UCSD-AML1 (cell line): Measurements from ENCODE around the gene ACVR1B.

Experiments used
- DNase-seq: peaks from one replicate; lab custom pipeline; 2025; ENCODE audit not compliant: unreplicated experiment; lab: John Stamatoyannopoulos, UW

The ACVR1B gene

DNA sequence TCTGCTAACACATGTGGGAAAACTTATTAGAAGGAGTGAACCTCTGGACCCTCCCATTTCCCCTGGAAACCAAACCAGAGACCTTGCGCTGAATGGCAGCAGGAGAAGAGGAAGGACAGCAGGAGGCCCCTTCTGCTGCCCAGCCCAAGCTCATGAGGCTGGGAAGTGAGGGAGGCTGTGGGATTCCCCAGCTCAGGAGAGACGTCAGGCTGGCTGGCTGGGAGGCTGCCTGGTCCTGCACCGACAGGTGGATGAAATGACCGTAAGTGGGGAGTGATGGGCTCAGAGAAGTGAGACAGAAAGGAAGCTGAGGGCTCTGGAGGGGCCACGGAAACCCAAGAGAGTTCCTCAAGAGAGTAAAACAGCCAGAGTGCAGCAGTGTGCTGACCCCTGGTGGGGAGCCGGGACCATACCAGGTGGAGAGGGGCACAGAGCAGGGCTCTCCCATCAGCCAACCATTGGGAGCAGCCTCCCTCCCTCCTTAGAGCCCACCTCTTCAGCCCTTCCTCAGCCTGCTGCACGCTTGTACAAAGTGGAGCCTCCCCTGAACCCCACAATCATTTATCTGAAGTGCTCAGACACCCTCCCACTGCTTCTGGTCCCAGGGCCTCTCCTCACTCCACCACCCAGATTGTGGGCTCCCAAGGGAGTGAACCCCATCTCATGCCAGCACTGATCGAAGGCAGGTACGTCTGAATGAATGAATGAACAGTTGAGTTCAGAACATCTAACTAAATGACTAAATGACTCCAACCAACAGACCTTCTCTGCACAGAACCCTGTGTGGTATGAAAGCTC lies 69.2 kb downstream of the ACVR1B start:
- peak; percentile 80 for DNase-seq

DNA sequence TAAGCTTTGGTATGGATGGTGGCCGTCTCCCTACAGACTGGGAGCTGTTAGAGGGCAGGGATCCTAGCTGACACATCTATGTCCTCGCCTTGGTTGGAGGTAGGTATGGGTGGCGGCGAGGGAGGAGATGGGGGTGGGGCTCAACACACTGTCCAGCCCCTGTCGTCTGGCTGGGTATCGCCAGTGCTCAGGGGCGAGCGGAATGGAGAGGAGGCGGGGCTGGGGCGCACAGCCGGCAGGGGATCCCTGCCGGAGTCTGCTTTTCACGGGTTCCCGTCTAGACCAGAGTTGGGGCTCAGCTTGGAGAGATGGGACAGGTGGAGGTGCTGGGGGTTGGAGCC lies 71.3 kb downstream of the ACVR1B start:
- DNase-seq: peak; percentile 74

DNA sequence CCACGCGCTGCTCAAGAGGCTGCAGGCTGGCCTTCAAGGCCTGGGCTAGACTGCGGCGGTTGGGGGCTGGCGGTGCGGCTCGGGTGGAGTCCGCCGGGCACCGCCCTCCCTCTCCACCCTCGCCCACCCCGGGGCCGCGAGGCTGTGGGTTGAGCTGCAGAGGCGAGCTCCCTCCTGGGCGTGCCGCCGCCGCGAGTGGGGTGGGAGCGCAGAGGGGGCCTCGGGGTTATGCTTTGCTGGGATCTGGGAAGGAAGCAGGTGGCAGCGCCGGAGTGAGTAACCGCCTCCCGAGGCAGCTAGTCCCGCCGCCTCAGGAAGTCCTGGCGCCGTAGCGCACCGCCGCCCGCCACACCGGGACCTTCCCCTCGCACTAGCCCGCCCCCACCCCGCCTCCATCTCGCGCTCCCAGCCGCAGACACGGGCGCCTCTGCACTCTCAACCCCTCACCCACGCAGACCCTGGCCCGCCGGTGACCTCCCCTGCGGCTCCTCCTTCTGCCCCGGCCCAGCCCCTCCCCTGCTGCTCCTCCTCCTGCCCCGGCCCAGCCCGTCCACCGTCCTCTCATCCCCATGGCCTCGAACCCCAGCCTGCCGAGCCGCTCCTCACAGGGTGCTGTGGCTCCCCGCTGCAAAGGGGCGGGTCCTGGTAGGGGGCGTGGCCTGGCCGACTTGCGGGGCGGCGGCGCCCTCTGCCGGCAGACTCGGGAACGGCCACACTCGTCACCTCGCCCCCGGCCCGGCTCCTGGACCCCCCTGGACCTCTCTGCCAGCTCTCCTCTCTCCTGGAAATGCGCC lies 71.9 kb downstream of the ACVR1B start:
- peak; percentile 92 for DNase-seq

DNA sequence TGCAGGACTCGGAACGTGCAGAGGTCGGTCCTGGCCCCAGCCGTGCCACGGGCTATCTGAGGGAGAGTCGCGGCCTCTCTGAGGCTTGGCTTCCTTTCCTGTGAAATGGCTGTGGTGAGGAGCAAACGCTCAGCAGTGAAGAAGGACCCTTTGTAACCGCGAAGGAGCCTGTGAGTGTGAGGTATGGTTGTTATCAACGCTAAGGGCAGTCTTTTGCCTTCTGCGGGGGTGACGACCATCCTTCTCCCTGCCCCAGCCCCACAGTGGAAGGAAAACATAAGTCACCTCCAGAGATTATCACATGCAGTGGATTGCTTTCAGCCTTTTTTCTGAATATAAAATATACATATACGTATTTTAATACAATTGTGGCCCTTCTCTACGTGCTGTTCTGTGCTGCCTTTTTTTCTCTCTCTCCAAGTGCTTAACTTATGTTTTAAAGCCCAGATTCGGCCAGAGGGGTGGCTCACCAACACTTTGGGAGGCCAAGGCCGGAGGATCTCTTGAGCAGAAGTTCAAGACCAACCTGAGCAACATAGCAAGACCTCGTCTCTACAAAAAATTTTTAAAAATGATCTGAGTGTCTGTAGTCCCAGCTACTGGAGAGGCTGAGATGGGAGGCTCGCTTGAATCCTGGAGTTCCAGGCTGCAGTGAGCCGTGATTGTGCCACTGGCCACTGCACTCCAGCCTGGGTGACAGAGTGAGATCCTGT lies 72.6 kb downstream of the ACVR1B start:
- DNase-seq: no peak

DNA sequence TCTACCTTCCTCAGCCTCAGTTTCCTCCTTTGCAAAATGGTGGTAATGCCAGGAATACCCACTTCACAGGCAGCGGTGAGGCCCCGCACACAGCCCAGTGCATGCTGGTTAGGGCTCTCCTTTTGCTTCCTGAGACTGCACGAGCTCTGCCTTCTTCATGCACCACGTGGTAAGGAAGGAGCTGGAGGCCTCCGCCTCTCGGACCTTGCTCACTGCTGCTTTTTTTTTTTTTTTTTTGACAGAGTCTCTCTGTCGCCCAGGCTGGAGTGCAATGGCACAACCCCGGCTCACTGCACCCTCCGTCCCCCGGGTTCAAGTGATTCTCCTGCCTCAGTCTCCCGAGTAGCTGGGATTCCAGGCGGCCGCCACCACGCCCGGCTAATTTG lies 73.3 kb downstream of the ACVR1B start:
- DNase-seq: peak; percentile 77

- DNase-seq: no peak
Measured at GRCh38 chr12:52026263-52026662, 74.8 kb downstream of the ACVR1B start.

GRCh38 chr12:52027085-52027843 lies 75.8 kb downstream of the ACVR1B start:
- DNase-seq: no peak

GRCh38 chr12:52029685-52030084 lies 78.2 kb downstream of the ACVR1B start:
- DNase-seq: no peak

GRCh38 chr12:52032446-52032803 lies 80.9 kb downstream of the ACVR1B start:
- DNase-seq: no peak

GRCh38 chr12:52032804-52033445 lies 81.4 kb downstream of the ACVR1B start:
- DNase-seq: peak; percentile 93

DNA sequence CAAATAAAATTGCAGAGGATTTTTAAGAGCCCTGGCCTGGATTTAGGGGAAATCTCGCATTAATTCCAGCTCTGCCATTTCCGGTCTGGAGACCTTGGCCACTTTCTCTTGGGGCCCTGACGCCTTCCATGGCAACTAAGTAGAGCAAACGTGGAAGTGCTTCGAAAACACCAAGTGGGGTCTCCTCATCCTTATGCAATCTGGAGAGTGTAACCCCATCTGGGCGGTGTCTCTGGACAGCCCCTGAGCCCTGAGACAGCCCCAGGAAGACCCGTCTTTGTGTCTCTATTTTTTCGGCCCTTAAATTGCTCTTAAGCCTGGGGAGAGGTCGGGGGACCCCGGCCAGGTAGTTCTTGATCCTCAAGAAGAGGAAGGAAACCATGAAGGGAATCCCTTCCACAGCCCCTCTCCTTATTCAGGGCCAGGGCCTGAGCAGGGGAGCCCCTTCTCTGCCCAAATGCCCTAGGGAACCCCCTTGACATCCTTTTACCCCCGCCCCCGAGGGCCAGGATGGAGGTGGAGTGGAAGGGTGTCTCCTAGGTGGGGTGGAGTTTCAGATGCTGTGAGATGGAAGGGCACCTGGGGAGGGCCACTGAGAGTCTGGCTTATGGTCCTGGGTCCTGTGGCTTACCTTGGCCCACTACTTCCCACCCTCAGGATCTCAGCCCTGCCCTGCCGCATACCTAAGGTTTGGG lies 82.1 kb downstream of the ACVR1B start:
- DNase-seq: no peak

DNA sequence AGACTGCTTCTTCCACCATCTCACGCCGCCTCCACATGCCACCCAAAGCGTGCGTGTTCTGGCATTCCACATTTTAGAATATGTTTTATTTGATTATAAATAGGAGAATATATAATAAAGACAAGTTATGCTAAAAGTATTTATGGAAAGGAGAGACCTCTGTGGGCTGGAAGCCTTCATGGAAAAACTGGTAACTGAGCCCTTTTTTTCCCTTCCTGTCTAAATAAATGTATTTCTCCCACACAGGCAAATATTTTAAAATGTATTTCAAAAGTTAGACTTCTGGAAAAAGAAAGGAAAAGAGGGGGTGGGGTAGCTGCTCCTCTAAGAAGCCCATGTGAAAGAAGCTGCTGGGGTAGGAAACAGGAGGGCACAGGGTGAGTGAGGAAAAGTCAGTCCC lies 83.7 kb downstream of the ACVR1B start:
- no peak for DNase-seq

- DNase-seq: no peak
Measured at GRCh38 chr12:52035926-52036325, 84.4 kb downstream of the ACVR1B start.

DNA sequence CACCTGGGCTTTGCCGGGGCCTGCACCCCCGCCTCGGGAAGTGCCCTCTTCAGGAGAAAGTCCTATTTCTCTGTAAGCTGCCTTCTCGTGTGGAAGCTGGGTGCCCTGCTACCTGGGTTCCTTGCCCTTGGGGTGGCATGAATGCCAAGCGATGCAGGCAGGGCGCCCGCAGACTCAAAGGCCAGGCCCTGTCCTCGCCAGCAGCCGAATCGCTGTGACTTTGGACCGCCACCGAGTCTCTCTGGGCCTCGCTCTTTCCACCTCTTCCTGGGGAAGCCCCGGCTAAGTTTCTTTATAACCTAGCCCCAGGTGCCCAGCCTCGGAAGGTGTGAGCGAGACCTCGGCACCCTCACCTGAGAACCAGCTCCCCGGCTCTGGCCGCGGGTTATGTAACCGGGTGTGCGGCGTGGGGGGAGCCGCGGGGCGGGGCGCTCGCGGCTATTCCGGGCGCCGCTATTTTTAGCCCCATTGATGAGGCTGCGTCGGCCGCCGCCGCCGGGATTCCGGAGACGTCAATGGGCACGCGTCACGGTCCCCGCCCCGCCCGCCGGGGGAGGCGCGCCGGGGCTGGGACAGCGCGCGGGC lies 85.2 kb downstream of the ACVR1B start:
- peak; percentile 67 for DNase-seq

GRCh38 chr12:52037248-52037861 lies 85.9 kb downstream of the ACVR1B start:
- no peak for DNase-seq

DNA sequence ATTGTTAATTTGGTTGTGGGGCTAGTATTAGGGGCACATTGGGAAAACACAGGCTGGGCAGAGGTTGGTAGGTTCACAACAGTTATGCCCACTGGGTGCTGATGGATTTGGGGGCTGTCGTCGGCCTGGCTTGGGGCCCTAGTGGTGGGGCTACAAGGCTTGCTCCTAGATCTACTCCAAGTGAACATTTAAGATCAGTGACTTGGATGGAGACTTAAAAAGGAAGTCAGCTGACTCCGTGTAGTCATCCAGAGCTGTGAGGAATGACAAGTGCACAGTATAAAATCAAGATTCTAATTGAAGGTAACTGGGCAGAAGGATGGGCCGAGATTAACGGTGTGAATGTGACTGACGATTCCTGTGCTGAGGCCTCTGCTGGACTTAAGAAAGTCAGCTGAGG lies 86.9 kb downstream of the ACVR1B start:
- no peak for DNase-seq

DNA sequence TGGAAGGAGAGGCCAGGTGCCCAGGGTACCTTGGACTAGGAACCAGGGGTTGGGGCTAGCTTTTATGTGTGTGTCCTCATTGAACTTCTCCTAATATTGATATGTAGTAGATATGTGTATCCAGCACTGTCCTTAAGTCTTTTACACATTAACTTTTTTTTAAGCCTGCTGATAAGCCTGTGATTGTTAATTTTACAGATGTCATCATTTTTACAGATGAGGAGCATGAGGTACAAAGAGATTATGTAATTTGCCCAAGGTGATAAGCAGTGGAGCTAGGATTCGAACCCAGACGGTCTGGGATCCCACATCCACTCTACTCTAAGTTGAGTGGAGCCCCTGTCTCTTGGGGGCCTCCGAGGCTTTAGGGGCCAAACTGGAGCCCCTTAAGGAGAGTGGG lies 89.5 kb downstream of the ACVR1B start:
- no peak for DNase-seq

- DNase-seq: peak; percentile 52
Measured at GRCh38 chr12:52041695-52042123, 90.2 kb downstream of the ACVR1B start.

DNA sequence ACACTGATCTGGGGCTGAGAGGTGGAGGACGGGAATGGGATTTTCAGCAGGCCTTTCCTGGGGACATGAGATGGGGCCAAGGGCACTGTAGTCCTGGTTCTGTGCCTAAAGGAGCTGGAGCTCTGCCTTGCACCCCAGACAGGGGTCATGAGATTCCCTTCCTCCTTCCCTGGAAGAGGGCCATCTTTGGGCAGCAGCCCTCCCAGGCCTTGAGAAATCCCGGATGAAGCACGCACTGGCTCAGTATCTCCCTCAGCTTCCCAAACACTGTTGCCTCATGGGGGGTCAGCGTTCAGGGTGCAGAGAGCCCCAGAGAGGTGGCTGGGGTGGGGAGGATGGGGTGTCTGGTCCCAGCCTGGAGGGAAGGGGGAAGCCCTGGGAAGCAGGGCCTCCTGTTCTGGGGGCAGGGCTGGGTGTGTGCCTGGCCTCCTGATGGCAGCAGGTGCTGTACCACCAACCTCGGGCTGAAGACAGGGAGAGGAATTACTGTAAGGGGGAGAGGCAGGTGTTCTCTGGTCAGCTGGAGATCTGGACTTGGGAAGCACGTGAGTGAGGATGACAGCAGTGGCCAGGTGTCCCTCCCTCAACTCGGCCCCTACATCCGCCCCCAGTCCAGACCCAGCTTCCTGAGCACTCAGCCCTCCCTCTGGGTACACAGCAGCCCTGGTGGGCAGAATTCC lies 91.3 kb downstream of the ACVR1B start:
- no peak for DNase-seq
